Fibroblast of pulmonary artery (primary cell): Measurements from ENCODE around the gene SKP2.

Source experiments
- DNase-seq: peaks from one replicate; pipeline ENCODE4 v3.0.0-alpha.2; 2010; ENCODE audit warnings: low read depth
- H3K4me3 ChIP-seq: replicated peaks from 2 replicates; pipeline ENCODE4 v1.5.1; 2011; ENCODE audit warnings: low read depth, mild to moderate bottlenecking, control low read depth, low read length, moderate library complexity
- CTCF ChIP-seq: IDR thresholded peaks from 2 replicates; pipeline ENCODE4 v1.5.1; 2011; ENCODE audit warnings: mild to moderate bottlenecking, control low read depth, low read length, inconsistent platforms; ENCODE audit errors: missing control alignments

Gene SKP2

GRCh38 chr5:36170832-36171424, 19.0 kb downstream of the SKP2 start:
- no peak for DNase-seq
- TF ChIP-seq CTCF = no peak
- H3K4me3 ChIP-seq = no peak overlapping the region

GRCh38 chr5:36172599-36172998, 20.7 kb downstream of the SKP2 start:
- DNase-seq = no peak
- TF ChIP-seq CTCF = no peak
- no peak overlapping the region for H3K4me3 ChIP-seq

GRCh38 chr5:36173426-36173825, 21.5 kb downstream of the SKP2 start:
- no peak for TF ChIP-seq CTCF
- H3K4me3 ChIP-seq = no peak overlapping the region
- no peak for DNase-seq

GRCh38 chr5:36174119-36174518, 22.2 kb downstream of the SKP2 start:
- DNase-seq = no peak
- TF ChIP-seq CTCF = no peak
- no peak overlapping the region for H3K4me3 ChIP-seq

GRCh38 chr5:36175043-36175442, 23.1 kb downstream of the SKP2 start:
- no peak for DNase-seq
- H3K4me3 ChIP-seq = no peak overlapping the region
- no peak for TF ChIP-seq CTCF

GRCh38 chr5:36177154-36177553, 25.2 kb downstream of the SKP2 start:
- no peak for TF ChIP-seq CTCF
- no peak overlapping the region for H3K4me3 ChIP-seq
- no peak for DNase-seq
